HG02798 (cell line): ENCODE measurements around the gene PPAN.

Experiments used
- ATAC-seq: cut with Tn5 transposase; IDR thresholded peaks from one replicate; pipeline ENCODE4 v1.9.1; 2021; ENCODE audit warnings: mild to moderate bottlenecking; ENCODE audit not compliant: unreplicated experiment, poor library complexity

PPAN gene

DNA sequence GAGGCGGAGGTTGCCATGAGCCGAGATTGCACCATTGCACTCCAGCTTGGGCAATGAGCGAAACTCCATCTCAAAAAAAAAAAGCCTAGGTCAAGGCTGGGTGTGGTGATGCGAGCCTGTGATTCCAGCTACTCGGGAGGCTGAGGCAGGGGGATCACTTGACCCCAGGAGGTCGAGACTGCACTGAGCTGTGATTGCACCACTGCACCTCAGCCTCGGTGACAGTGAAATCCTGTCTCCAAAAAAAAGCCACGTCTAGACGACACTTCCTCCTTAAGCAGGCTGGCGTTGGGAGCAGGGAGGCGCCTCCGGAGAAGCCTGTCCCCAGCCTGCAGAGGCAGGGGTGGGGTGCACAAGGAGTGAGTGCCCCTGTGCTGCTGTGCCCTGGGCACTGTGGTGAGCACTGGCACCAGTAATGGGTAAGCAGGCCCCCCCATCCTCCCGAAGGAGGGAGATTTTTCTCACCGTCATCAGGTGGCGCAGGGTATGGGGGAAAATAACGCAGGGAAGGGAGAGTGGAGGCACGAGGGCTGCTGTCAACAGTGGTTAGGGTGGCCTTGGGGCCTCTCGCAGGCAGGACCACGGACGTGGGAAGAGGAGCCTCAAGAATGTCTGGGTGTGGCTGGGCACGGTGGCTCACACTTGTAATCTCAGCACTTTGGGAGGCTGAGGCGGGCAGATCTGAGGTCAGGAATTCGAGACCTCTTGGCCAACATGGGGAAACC lies 6.0 kb downstream of the PPAN start:
- ATAC-seq, result no peak

DNA sequence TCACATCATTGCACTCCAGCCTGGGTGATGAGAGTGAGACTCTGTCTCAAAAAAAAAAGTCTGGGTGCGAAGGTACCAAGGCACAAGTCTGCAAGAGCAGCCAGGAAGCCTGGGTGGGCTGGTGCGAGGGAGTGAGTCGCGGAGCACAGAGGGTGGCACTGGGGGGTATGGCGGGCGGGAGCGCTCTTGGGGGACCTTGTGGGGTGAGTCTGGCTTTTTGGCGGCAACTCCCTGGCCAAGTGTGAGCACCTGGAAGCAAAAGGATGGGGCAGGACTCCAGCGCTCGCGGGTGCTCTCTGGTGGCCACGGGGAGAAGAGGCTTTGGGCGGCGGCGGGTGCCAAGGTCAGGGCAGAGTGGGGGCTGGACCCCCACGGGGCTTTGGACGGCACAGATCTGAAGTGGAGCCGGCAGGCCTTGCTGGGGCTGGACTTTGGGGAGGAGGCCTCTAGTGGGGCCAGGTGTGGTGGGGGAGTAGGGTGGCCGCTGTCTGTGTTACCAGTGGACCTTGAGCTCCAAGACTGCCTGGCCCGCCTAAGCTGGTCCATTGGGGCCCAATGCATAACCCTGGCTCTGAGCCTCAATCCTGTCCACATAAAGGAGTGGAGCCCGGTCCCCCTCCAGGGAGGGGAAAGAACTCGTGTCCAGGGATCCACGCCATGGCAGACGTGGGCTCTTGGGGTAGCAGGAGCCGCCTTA lies 6.9 kb downstream of the PPAN start:
- peak; percentile 43 for ATAC-seq

DNA sequence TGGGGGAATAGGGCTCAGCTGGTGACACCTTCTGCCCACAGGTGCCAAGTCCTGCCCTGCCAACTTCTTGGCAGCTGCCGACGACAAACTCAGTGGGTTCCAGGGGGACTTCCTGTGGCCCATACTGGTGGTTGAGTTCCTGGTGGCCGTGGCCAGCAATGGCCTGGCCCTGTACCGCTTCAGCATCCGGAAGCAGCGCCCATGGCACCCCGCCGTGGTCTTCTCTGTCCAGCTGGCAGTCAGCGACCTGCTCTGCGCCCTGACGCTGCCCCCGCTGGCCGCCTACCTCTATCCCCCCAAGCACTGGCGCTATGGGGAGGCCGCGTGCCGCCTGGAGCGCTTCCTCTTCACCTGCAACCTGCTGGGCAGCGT lies 7.4 kb downstream of the PPAN start:
- no peak for ATAC-seq

DNA sequence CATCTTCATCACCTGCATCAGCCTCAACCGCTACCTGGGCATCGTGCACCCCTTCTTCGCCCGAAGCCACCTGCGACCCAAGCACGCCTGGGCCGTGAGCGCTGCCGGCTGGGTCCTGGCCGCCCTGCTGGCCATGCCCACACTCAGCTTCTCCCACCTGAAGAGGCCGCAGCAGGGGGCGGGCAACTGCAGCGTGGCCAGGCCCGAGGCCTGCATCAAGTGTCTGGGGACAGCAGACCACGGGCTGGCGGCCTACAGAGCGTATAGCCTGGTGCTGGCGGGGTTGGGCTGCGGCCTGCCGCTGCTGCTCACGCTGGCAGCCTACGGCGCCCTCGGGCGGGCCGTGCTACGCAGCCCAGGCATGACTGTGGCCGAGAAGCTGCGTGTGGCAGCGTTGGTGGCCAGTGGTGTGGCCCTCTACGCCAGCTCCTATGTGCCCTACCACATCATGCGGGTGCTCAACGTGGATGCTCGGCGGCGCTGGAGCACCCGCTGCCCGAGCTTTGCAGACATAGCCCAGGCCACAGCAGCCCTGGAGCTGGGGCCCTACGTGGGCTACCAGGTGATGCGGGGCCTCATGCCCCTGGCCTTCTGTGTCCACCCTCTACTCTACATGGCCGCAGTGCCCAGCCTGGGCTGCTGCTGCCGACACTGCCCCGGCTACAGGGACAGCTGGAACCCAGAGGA lies 7.9 kb downstream of the PPAN start:
- ATAC-seq, result no peak

DNA sequence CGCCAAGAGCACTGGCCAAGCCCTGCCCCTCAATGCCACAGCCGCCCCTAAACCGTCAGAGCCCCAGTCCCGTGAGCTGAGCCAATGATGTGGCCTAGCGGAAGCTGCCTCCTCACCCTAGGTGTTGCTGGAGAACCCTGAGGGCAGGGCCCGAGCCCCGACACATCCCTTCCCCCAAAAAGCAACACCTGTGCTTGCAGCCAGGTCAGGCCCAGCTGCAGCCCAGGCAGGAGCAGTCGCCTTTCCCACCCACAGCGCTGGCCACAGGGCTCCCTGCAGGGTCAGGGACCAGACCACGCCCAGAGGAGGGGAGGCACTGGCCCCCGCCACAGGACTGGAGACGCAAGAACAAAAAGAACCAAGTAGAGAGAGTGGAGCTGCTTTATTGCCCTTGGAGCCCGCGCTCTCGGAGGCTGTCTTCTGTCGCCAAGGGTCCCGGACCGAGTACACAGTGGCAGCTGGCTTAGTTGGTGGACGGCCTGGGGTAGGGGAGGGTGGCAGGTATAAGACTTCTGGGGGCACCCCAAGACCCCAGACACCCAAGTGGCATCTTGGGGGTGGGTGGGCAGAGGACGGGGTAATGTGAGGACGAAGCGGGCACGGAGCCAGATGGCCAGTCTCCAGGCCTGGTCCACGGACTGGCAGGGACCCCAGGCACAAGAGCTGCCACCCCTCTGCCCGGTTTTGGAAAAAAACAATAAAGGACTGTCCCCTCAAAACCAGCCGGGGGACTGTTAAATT lies 8.7 kb downstream of the PPAN start:
- ATAC-seq, result no peak

DNA sequence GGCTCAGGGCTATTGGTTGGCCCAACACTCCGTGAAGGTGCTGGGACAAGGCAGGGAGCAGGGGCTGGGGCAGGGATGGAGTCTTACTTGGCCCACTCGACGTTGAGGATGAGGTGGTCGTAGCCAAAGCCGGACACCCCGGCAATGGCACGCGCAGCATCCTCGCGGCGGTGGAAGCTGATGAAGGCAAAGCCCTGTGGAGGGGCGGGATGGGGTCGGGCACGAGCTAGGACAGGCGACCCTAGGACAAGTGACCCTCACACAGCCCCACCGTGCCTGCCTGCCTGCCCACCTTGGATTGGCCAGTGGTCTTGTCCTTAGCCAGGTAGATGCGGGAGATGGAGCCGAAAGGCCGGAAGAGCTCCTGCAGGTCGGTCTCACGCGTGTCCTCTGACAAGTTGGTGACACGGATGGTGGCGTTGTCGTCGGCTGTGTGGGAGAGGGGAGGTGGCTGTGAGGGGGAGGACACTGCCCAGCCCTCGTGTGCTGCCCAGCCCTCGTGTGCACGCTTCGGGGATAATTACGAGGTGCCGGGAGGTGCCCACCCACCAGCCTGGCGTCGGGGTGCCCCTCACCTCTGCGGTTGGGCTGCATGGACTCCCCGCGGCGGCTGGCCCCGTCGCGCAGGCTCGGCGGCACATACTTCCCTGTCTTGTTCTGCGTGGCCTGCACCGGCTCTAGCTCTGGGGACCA lies 9.4 kb downstream of the PPAN start:
- ATAC-seq, result no peak

DNA sequence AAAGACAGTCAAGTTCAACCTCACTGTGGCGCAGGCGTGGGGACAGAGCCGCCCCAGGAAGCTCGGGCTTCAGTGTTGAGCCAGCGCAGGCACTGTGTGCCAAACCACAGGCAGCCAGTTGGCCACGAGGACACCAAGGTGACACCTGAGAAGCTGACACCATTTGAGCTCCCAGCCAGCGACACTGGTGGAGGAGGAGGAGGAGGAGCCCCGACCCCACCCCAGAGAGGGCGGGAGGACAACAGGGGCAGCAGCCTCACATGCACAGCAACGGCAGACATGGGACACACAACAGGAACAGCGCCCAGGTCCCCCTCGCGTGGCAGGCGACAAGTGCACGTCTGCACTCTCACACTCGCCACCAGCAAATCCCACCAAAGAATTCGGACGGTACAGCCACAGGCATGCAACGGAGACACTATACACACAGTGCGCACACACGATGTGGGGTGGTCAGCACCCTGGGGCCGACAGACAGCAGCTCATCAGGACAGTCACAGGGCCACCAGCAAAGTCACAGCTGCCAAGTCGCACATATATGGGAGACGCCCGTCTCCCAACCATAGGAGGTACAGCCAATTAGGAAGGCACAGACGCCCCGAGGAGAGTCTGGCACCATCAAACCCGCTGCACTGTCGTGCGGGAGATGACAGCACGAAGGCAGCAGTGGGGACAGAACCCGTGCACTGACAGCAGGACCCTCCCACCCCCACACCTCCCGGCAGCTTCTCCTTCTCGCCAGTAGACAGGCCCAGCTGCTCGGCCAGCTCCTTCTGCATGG lies 10.1 kb downstream of the PPAN start:
- no peak for ATAC-seq

DNA sequence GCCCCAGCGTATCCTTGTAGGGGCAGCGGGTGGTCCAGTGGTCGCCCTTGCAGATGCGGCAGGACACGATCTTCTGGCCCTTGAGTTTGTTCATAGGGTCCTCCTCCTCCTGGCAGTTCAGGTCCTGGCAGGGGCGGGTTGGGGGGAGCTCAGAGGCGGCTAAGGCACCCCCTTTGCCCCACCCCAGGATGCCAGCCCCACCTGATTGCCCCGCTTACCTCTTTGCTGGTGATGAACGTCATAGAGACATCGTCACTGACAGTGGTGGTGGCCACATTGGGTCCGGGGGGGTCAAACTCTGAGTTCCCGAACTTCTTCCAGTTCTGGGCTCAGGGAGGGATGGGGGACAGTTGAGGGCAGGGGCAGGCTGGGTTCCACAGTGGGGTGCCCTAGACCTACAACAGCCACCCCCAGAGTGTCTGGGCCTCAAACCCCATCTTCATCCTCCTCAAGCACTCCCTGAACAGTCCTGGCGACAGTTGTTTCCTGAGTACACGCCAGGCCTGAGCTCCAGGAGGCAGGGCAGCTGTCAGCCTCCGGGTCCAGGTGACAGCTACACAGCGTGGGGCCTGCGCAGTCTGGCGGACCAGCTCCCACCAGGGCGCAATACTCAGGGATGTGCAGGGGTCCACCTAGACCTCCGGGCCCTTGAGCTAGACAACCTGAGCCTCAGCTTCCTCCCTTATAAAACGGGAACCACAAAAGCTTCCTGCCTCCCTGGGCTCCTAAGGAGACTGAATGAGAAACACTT lies 10.9 kb downstream of the PPAN start:
- no peak for ATAC-seq

DNA sequence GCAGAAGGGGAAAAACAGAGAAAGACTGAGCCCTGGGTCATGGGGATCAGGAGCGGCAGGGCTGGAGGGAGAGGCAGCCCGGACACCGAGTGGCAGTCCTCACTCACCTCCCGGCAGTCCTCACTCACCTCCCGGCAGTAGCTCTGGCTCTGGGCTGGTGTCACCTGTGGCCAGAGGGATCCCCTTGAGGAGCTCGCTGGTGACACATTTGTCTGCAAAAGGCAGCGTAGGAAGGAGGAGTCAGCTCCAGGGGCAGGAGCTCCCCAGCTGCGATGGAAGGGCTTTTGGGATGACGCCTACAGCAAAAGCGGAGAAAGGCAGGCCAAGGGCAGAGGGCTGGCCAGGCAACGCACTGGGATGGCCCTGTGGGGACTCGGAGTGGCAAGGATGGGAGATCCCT lies 12.8 kb downstream of the PPAN start:
- ATAC-seq, result no peak

DNA sequence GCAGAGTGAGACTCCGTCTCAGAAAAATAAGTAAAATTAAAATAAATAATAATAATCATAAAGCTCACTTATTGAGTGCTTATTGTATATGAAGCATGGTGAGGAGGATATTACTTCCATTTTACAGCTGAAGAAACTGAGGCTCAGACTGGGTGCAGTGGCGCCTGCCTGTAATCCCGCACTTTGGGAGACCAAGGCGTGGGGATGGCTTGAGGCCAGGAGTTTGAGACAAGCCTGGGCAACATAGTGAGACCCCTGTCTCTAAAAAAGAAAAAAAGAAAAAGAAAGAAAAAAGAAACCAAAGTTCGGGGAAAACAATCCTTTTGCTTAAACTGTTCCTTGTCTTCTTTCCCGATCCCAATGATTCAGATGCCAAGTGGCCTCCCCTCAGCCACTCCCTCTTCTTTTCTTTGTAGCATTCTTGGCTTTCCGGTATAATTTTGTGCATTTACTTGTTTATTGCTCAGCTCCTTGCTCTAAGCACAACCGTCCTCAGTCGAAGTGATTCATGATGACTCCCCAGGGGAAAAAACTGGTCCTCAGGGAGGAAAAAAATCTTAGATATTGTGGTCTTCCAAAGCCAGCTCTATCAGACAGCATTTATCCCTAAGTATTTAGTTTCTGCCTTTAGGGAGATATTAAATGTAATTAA lies 14.5 kb downstream of the PPAN start:
- ATAC-seq, result no peak

DNA sequence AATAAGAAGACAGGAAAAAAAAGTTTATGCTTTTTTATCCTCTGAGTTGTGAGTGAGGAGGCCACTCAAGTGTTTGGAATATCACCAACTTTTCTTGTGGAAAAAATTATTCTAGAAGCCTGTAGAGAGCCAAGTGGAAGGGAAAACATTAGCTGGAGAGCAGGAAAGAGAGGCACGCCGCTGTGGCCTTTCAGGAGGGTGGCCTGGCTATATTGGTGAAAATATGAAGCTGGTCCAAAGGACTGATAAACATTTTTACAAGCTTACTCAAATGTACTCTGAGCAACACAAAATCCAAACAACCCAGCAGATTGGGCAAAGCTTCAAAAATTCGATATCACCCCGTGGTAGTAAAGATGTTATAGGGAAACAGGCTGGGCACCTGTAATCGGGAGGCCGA lies 15.9 kb downstream of the PPAN start:
- no peak for ATAC-seq

DNA sequence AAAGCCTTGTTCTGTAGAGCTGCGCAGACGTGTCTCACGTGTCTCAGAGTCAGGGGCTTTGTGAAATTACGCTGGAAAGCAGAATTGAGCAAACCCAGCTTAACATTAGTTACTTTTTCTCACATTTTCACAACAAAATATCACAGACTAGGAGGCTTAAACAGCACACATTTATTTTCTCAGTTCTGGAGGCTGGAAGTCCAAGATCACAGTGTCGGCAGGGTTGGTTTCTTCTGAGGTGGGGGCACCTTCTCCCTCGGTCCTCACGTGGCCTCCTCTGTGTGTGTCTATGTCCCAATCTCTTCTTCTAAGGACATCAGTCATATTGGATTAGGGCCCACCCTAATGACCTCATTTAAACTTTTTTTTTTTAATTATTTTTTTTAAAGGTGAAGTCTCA lies 18.3 kb downstream of the PPAN start:
- ATAC-seq, result no peak

DNA sequence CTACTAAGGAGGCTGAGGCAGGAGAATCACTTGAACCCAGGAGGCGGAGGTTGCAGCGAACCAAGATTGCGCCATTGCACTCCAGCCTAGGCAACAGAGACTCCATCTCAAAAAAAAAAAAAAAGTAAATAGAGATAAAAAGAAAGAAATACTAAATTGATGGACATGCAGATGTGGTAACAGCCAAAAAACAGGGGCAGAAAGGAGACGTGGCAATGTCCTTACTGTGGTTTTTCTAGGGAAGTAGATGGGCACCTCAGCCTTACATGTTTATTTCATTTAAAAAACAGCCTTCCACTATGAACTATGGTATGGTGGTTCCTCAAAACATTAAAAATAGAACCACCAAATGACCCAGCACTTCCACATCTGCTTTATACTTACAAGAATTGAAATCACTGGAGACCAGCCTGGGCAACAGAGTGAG lies 20.1 kb downstream of the PPAN start:
- no peak for ATAC-seq

DNA sequence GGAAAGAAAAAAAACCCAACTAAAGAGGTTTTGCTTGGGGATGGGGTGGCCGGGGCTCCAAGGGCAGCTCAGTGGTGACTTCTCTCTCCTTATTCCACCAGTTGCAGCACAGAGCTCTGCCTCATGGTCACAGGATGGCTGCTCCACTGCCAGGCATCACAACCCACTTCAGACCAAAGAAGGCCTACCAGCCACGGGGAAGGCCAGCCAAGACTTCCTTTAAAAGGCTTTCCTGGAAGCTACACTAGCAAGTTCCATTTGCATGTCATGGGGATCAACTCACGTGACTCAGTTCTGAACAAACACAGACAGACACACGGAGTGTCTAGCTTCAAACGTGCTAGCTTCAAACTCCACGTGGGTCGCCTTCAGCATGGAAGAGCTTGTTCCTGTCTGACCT lies 26.7 kb downstream of the PPAN start:
- ATAC-seq, result no peak

DNA sequence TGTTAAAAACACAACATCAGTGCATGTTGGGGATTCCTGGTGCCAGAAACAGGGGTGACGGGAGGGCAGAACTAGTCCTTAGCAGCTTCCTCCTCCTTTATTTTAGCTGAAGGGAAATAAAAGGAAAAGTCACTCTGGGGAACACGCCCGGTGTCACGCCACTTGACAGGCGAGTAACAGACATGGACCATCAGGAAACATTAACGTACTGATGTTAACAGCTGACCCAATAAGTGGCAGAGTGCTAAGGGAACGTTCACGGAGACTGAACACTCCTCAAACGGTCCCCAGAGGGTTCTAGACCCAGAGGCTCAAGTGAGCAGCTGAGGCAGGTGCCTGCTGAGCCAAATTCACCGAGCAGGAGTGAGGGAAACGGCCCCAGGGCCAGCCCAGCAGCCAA lies 27.4 kb downstream of the PPAN start:
- ATAC-seq, result no peak

DNA sequence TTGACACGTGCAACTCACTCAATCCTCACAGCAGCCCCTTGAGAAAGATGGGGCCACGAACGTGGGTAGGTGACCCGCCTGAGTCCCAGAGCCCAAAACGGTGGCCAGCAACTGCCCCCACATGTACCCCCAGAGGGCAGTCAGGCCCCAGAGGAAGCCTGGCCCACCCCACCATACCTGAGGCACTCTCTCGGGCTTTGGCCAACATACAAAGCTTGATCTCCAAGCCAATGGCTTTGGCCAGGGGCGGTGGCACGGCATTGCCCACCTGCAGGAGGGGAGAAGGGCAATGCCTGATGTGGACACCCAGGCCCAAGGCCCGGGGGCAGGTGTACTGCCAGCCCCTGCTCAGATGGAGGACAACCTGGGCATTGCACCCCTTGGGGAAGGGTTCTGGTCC lies 27.9 kb downstream of the PPAN start:
- no peak for ATAC-seq

DNA sequence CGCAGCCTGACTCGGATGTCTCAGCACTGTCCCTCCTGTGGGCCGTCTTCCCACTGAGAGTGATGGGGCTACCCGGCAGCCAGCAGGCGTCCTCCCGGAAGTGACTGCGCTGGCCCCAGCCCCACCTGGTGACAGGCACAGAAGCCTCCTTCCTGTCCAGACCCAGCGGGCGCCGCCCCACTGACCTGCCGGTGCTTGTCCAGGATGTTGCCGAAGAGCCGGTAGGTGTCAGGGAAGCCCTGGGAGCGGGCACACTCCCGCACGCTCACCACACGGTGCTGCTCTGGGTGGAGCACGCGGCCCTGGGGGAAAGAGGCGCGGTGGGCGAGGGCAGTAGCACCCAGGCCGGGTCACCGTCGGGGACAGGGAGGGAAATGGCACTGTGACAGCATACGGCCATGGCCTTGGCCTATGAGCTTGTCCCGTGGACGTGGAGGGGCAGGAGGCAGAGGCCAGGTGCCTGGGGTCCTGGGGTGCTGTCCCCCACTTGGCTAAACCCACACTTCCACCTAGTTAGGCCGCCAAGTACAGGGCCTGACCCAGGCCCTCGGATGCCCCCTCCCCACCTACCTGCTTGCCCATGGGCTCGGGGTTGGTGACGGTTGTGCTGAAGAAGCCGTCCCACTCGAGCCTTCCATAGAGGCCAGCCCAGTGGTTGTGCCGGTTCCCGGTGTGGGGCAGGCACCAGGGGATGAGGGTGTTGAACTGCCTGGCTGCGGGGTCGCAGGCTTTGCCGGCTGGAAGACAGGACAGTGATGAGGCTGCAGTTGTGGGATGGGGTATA lies 29.6 kb downstream of the PPAN start:
- ATAC-seq, result no peak

DNA sequence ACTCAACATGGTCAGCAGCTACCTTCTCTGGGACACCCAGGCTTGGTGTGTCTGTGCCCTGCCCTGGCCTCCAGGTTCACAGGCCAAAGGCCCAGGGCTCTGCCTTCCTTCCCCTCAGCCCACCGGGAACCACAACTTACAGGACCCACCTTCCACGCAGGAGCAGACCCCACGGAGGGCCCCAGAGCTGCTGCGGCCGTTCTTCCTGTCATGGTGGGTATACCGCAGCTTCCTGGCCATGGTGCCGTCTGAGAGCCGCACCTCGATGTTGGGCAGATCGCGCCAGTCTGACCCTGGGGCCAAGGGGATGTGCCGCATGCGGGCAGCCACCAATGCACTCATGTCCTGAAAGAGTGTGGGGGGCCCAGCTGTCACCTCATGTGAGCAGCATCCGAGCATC lies 30.8 kb downstream of the PPAN start:
- ATAC-seq, result no peak
